GM06990 (cell line): ENCODE data around the gene SPAAR.
"Not testable (repeated sequence)": the region's sequence is repeated elsewhere in the genome, so short reads cannot be mapped to it uniquely, and the experiment has no call there.

Experiments used
- DNase-seq: peaks from one replicate; pipeline ENCODE4 v3.0.0-alpha.2; 2011; ENCODE audit not compliant: insufficient read length; ENCODE audit errors: extremely low read depth
- H3K27me3 ChIP-seq: replicated peaks from 2 replicates; pipeline ENCODE4 v1.6.0; 2011; ENCODE audit warnings: low read length; ENCODE audit not compliant: control insufficient read depth, insufficient read depth
- H3K36me3 ChIP-seq: 2 replicates; pipeline ENCODE4 v1.5.1; 2011; ENCODE audit warnings: low read length; ENCODE audit not compliant: control insufficient read depth, insufficient read depth
- H3K4me3 ChIP-seq: replicated peaks from 2 replicates; pipeline ENCODE4 v1.5.1; 2011; ENCODE audit warnings: low read depth, mild to moderate bottlenecking, control low read depth, low read length
- TF ChIP-seq, protein P1 (sequence below): IDR thresholded peaks from 2 replicates; pipeline ENCODE4 v1.5.1; 2011; ENCODE audit warnings: low read length, control low read depth, mild to moderate bottlenecking, inconsistent platforms; ENCODE audit not compliant: insufficient read depth, poor library complexity, severe bottlenecking

Gene SPAAR

DNA sequence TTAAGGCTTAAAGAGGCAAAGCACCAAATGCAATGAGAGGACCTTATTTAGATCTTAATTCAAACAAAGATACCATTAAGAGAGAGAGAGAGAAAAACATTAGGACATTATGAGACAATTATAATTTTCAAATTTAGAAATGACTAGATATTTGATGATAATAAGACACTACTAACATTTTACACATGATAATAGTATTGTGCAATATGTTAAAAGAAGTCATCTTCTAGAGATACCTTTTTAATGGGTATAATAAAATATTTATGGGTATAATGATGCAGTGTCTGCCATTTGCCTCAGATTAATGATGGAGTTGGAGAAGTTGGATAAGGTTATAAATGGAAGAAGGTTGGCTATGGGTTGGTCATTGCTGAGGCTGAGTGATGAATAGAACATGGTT is 21.2 kb downstream of the SPAAR start:
- TF ChIP-seq, protein P1, sequence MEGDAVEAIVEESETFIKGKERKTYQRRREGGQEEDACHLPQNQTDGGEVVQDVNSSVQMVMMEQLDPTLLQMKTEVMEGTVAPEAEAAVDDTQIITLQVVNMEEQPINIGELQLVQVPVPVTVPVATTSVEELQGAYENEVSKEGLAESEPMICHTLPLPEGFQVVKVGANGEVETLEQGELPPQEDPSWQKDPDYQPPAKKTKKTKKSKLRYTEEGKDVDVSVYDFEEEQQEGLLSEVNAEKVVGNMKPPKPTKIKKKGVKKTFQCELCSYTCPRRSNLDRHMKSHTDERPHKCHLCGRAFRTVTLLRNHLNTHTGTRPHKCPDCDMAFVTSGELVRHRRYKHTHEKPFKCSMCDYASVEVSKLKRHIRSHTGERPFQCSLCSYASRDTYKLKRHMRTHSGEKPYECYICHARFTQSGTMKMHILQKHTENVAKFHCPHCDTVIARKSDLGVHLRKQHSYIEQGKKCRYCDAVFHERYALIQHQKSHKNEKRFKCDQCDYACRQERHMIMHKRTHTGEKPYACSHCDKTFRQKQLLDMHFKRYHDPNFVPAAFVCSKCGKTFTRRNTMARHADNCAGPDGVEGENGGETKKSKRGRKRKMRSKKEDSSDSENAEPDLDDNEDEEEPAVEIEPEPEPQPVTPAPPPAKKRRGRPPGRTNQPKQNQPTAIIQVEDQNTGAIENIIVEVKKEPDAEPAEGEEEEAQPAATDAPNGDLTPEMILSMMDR = no peak

DNA sequence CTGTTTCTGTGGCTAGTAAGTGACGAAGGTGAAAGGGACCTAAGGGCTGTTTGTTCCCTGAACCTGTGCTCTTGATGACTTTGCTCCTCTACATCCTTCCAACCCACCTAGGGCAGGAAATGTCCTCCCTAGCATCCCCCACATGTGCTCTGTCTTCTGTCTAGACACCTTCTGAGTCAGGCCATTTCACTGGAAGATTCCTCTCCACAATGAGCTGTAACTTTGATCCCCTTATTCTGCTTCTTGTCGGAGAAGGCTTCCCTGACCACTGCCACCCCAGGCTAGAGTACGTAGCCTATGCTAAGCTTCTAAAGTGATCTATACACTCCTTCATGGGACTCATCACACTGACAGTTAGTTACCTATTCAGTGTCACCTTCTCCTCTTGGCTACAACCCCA is 21.7 kb downstream of the SPAAR start:
- TF ChIP-seq, protein P1 = no peak
- no peaks in the 10 kb centered on the region for H3K36me3 ChIP-seq
- no peak overlapping the region for H3K4me3 ChIP-seq
- peaks cover 1% of the 10 kb centered on the region for H3K27me3 ChIP-seq
- no peak for DNase-seq

More for the DNA sequence above, 21.2 kb downstream of the SPAAR start:
- no peak for DNase-seq
- H3K36me3 ChIP-seq = no peaks in the 10 kb centered on the region
- H3K4me3 ChIP-seq = no peak overlapping the region
- H3K27me3 ChIP-seq = peaks cover 1% of the 10 kb centered on the region

DNA sequence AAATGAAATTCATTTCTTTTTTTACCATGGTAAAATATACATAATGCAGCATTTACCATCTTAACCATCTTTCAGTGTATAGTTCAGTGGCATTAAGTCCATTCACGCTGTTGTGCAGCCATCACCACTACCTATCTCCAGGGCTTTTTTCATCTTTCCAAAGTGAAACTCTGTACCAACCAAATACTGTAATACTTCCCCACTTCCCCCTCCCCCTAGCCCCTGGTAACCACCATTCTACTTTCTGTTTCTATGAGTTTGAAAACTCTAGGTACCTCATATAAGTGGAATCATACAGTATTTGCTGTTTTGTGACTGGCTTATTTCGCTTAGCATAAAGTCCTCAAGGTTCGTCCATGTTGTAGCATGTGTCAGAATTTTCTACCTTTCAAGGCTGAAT is 23.4 kb downstream of the SPAAR start:
- Histone ChIP-seq H3K36me3 (no peaks in the 10 kb centered on the region), H3K4me3 (no peak overlapping the region), H3K27me3 (no peaks in the 10 kb centered on the region; the same call in 1 of the 2 replicates)
- TF ChIP-seq, protein P1 = no peak
- DNase-seq = no peak

DNA sequence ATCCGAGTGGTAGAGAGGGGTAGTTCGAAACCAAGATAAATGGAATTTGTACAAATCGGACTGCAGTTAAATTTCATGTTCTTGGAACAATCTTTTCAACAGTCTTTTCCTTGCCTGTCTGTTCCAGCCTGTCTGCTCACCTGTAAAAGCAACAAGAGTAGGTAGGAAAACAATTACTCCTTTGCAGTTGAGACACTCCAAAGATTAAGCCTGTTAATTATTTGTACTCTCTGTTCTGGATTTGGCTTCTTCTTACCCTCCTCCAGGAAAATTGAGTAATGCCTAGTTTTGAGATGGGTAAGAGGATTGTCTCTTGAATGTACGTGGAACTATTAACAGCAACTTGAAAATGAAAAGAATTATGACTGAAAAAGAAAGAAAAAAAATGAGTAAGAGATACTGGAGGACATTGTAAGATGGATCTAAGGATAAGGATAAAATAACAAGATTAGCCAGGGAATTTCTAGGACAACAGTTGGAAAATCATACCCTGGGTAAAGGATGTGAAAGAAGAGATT is 24.3 kb downstream of the SPAAR start:
- Histone ChIP-seq H3K27me3 (no peaks in the 10 kb centered on the region; the same call in 1 of the 2 replicates), H3K4me3 (no peak overlapping the region), H3K36me3 (no peaks in the 10 kb centered on the region)
- TF ChIP-seq, protein P1 = no peak
- DNase-seq = no peak

DNA sequence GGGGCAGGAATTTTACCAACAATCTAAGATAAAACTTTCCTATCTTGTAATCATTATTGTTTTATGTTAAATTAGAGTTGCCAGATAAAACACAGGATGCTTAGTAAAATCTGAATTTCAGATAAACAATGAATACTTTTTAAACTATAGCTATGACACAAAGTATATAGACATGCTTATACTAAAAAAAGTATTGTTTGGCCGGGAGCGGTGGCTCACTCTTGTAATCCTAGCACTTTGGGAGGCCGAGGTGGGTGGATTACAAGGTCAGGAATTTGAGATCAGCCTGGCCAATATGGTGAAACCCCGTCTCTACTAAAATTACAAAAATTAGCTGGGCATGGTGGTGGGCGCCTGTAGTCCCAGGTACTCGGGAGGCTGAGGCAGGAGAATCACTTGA is 24.8 kb downstream of the SPAAR start:
- H3K36me3 ChIP-seq, H3K4me3 ChIP-seq, DNase-seq, H3K27me3 ChIP-seq: not testable (repeated sequence)

DNA sequence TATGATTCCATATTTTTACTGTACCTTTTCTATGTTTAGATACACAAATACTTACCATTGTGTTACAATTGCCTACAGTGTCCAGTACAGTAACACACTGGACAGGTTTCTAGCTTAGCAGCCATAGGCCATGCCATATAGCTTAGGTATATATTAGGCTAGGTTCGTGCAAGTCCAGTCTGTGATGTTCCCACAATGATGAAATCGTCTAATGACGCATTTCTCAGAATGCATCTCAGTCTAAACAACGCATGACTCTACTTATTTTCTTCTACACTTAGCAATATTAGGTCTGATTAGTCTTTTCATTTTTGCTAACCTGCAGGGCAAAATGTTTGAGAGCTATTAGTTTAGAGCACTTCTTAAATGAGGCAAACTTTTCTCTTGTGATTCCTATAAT is 26.0 kb downstream of the SPAAR start:
- TF ChIP-seq, protein P1 = no peak
- Histone ChIP-seq H3K27me3 (no peaks in the 10 kb centered on the region), H3K36me3 (no peaks in the 10 kb centered on the region), H3K4me3 (no peak overlapping the region)
- no peak for DNase-seq
